Activated T-cell treated with anti-CD3 and anti-CD28 coated beads, Interleukin-2, amount 50 U/mL, for 72 hours (primary cell): Measurements from ENCODE around the gene TMEM184A. TPM values are rescaled to one million over a fixed set of nuclear protein-coding genes. Genes with fewer than 3 reads are reported as not detected.

Experiments
- ATAC-seq, 2 donors: fragments of 150-1000 bp; cut with Tn5 transposase; replicated peaks in 1 of 2; 2 replicates each; pipeline ENCODE4 v1.10.0; 2021; ENCODE audit warnings: moderate library complexity in 2 of 2, mild to moderate bottlenecking in 1 of 2
- DNase-seq, 2 donors: peaks; one replicate each; pipeline ENCODE4 v3.0.0; 2021 to 2022; ENCODE audit warnings: mixed read lengths in 1 of 2
- H3K27ac Mint-ChIP-seq: one replicate; pipeline ENCODE4 v1.8.0; 2022; ENCODE audit warnings: mild to moderate bottlenecking, moderate library complexity, mixed read lengths
- H3K27me3 Mint-ChIP-seq: one replicate; pipeline ENCODE4 v1.8.0; 2022; ENCODE audit warnings: low read depth, mixed read lengths
- H3K36me3 Mint-ChIP-seq, 2 donors: one replicate each; pipeline ENCODE4 v1.8.0; 2022; ENCODE audit warnings: mixed read lengths in 2 of 2, mild to moderate bottlenecking in 1 of 2; ENCODE audit not compliant: insufficient read depth in 2 of 2
- H3K4me1 Mint-ChIP-seq: one replicate; pipeline ENCODE4 v1.8.0; 2022; ENCODE audit warnings: low read depth, mixed read lengths
- H3K4me3 Mint-ChIP-seq, 2 donors: one replicate each; pipeline ENCODE4 v1.8.0; 2022; ENCODE audit warnings: mild to moderate bottlenecking in 2 of 2, mixed read lengths in 2 of 2, moderate library complexity in 2 of 2
- H3K9me3 Mint-ChIP-seq, 2 donors: one replicate each; pipeline ENCODE4 v1.8.0; 2022; ENCODE audit warnings: mixed read lengths in 2 of 2
- total RNA-seq, 2 donors: library from RNA; stranded (reverse); gene quantifications; one replicate each; pipeline ENCODE4 v1.2.3, GENCODE V29; 2022

The TMEM184A gene
- total RNA-seq, 2 donors from 2014 or later: 0.10 TPM; not detected in 1

DNA sequence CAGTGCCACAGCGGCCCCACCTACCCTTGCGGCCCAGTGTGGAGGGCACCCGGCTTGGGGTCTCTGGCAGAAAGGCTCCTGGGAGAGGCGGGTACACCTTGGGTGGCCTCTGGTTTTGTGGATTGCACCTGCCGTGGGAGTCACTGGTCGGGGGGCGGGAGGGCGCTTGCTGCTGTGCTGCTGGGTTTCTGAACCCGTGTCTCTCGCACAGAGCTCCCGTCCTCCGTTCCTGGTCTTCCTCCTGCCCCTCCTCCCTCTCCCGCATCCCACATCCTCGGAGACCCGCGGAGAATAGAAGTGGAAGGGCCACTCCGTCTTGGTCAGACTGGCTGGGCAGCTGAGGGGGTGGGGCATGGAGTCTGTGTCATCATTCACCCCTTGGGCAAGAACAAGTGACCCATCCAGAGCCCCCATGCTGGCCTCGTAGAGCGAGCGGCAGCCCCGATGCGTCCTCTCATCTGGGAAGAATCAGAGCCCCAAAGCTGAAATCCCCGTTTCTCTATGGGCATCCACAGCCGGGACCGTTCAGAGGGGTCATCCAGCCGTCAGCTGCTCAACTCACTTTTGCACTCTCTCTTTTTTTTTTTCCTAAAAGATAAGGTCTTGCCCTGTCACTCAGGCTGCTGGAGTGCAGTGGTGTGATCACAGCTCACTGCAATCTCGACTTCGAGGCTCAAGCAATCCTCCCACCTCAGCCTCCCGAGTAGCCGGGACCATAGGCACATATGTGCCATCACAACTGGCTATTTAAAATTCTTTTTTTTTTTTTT is 21.5 kb downstream of the TMEM184A start:
- Mint-ChIP-seq H3K4me1 (peaks cover 25% of the 10 kb centered on the region), H3K27ac (no peak overlapping the region), H3K27me3 (no peaks in the 10 kb centered on the region), H3K9me3 (no peaks in the 10 kb centered on the region), H3K36me3 (no peaks in the 10 kb centered on the region), H3K4me3 (peak overlapping the region; percentile 47 to 89)
- no peak for DNase-seq
- no peak for ATAC-seq

DNA sequence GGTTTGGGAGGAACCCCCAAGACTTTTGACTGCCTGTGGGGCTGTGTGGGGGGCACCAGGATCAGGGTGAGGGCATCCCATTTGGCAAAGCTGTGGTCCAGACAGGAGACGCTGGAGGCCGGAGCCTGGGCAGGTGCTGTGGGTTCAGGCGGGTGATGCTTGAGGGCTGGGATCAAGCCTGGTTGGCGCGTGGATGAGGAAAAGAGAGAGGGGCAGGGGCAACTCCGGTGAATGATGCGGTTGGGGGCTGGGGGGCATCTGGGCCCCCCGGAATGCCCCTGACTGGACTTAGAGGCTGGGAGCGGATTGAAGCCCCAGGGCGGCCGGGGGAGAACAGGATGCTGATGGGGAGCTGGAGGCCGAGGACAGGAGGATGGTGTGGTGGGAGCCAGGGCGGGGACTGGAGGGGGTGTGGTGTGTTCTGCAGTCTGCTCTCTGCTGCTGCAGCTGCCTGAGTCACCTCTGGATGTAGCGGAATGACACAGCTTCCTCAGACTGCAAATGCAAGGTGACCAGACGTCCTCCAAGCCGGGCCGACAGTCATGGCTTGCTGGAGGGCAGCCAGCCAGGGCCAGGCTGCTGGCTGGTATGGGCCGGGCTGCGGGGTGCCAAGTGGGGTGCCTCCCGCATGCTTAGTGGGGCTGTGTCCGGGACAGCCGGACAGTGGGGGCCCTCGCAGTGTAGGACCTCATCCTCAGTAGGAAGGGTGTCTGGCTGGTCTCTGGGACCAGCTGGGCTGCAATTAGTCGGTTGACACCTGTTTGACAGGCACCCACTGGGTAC is 22.3 kb downstream of the TMEM184A start:
- Mint-ChIP-seq H3K36me3 (no peaks in the 10 kb centered on the region), H3K4me3 (peak overlapping the region; percentile 89 to 92), H3K27me3 (no peaks in the 10 kb centered on the region), H3K27ac (peak overlapping the region; percentile 91), H3K9me3 (no peaks in the 10 kb centered on the region), H3K4me1 (peaks cover 25% of the 10 kb centered on the region)
- ATAC-seq: peak; percentile 59 to 77
- peak; percentile 66 for DNase-seq

DNA sequence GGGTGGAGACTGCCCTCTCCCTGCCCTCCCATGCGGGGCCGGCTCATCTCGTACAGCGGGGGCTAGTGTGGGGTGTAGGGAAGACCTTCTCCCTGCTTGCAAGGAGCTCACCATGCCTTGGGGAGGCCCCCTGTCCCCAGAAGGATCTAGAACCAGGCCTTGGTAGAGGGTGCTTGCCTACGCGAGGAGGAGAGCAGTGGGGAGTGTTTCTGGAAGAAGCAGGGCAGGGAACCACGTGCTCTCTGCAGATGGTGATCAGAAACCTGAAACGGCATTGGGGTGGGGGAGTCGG is 22.8 kb downstream of the TMEM184A start:
- H3K27ac Mint-ChIP-seq: peak overlapping the region; percentile 91
- DNase-seq: no peak
- no peaks in the 10 kb centered on the region for H3K9me3 Mint-ChIP-seq
- H3K4me1 Mint-ChIP-seq: peaks cover 25% of the 10 kb centered on the region
- H3K27me3 Mint-ChIP-seq: no peaks in the 10 kb centered on the region
- peak overlapping the region; percentile 89 to 92 for H3K4me3 Mint-ChIP-seq
- no peak for ATAC-seq
- H3K36me3 Mint-ChIP-seq: no peaks in the 10 kb centered on the region

DNA sequence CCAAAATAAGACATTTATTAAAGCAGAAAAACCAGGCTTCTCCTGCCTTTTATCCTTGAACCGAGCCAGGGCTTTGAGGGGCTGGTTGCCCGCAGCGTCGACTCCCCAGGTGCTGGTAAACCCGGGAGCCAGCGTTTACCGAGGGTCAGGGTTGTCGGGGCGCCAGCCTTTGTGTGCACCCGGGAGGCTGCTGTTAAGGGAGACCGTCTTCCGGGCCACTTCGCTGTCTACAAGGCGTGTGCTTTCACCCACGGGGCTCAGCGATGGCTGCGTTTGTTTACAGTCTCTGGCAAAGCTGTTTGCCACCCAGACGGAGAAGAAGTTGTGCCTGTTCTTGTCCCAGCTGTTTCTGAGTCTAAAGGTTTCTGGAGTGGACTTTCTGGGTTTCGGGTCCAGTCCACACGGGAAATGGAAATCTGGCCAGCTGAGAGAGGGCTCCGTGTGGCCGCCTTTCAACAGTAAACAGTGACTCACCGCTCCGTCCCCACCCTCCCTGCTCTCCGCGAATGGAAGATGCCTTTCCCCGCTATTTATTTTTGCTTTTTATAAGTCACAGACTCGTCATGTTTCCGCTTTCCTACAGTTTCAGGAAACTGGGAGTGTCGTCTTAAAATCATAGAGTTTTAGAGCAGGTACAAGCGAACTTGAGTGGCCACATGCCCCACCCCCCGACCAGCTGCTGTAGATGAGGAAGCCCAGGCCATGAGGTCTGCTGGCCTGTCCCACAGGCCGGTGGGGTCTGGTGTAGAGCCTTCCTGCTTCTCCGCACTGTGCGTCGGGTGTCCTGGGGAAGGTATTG is 23.4 kb downstream of the TMEM184A start:
- Mint-ChIP-seq H3K27ac (peak overlapping the region; percentile 91), H3K4me3 (peak overlapping the region; percentile 89 to 92), H3K9me3 (no peaks in the 10 kb centered on the region), H3K36me3 (no peaks in the 10 kb centered on the region), H3K27me3 (no peaks in the 10 kb centered on the region), H3K4me1 (peaks cover 25% of the 10 kb centered on the region)
- peak; percentile 50 to 51 for ATAC-seq
- peak; percentile 54 to 56 for DNase-seq

DNA sequence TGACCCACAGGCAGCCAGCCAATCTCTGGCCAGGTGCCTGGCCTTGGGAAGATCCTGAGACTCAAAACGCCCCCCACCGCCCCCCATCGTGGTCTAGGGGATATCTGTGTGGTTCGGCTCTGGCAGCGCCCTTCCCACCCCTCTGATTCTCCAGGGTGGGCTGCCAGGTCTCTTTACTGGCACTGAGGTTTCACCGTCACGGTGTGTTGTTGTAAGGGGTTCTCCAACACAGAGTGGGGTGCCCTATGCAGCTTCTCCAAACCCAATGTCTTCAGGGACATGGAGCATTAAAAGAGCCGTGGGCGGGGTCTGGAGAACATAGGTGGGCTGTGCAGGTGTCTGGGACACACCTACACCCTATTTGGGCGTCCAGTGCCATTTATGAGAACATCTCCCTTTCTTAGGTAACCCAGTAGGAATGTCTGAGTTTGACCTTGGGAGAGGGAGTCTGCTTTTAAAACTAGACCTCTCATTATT is 24.0 kb downstream of the TMEM184A start:
- peaks cover under 1% of the 10 kb centered on the region for H3K27me3 Mint-ChIP-seq
- H3K4me3 Mint-ChIP-seq: peak overlapping the region; percentile 89 to 92
- DNase-seq (no peak), ATAC-seq (no peak)
- H3K9me3 Mint-ChIP-seq: no peaks in the 10 kb centered on the region
- H3K36me3 Mint-ChIP-seq: no peaks in the 10 kb centered on the region
- H3K27ac Mint-ChIP-seq: peak overlapping the region; percentile 91
- peaks cover 25% of the 10 kb centered on the region for H3K4me1 Mint-ChIP-seq

DNA sequence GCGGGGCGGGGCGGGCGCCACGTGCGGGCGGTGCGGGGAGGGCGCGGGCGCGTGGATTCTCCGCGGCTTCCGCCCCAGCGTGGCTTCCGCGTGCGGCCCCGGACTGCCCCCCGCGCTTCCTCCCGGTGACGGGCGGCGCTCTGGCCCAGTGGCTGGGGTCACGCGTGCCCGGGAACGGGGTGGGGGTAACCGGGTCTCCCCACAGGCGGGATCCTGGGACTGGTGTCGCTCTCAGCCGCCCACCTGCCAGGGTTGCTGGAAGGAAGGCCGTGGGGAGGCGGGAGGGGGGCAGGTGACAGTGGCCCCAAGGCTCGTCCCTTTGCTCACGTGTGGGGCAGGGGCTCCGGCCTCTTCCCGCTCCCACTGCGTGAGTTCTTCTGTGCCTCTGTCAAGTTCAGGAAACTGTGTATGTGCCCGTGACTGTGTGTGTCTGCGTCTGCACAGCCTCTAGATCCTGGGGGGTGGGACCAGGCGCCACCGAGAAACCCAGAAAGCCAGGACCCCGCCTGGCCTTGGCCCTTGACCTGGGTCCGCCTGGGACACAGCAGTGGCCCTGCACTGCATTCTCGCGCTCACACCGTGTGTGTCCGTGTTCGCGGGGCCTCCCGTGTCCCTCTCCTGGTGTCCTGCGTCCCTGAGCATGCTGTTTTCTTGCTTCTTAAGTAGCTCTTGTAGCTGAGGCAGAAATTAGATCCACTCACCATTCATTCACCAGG is 24.6 kb downstream of the TMEM184A start:
- Mint-ChIP-seq H3K9me3 (no peaks in the 10 kb centered on the region), H3K27me3 (peaks cover 6% of the 10 kb centered on the region), H3K36me3 (no peaks in the 10 kb centered on the region), H3K4me1 (peaks cover 25% of the 10 kb centered on the region), H3K27ac (peak overlapping the region; percentile 91), H3K4me3 (peak overlapping the region; percentile 89 to 92)
- DNase-seq (peak; percentile 35 to 51), ATAC-seq (peak; percentile 22 to 37)

DNA sequence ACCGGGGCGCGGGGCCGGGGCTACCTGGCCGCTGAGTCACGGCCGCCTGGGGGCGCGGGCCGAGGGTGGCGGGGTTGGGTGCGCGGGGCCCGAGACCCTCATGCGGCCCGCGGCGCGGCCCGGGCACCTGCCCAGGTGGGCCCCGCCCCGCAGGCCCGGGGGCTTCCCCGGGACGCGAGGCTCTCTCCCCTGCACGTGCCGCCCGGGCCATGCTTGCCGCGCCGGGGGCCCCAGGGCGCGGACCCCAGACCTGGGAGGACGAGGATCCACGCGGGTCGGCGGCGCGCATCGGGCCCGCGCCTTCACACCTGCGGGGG is 25.1 kb downstream of the TMEM184A start:
- Mint-ChIP-seq H3K27ac (no peak overlapping the region), H3K36me3 (no peaks in the 10 kb centered on the region), H3K9me3 (no peaks in the 10 kb centered on the region), H3K4me1 (peaks cover 25% of the 10 kb centered on the region), H3K4me3 (no peak overlapping the region), H3K27me3 (peaks cover 12% of the 10 kb centered on the region)
- ATAC-seq: peak; percentile 4
- no peak for DNase-seq

DNA sequence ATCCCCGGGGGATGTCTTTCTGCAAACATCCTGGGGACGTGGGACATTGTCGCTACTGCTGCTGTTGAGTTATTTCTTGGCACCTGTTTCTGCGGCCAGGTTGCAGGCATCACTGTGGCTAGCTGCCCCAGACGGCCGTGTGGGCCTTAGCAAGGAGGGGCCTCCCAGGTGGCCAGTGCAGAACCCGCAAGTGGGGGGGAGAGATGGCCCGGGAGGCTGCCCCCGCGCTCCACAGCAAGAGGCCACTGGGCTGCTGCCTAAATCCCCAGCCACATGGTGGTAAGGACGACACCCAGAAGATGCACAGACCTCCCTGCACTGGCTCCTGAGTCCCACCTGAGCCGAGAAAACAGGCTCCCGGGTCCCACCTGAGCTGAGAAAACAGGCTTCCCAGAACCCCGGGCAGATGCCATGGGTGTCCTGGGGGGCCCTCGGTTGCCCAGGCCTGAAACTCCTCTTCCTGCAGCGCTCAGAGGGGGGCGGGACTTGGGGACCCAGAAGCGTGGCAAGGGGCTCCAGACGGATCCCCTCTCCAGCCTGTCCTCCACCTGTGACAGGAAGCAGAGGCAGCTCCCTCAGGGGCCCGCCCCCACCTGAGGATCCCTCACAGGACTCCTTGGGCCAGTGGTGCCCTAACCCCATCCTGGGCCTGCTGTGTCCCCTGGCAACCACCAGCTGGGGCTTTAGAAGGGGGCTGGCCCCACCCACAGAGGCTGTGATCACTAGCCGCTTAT is 26.5 kb downstream of the TMEM184A start:
- Mint-ChIP-seq H3K27ac (no peak overlapping the region), H3K4me3 (peak overlapping the region in 1 of 2 donors; percentile 73), H3K36me3 (no peaks in the 10 kb centered on the region), H3K4me1 (peaks cover 25% of the 10 kb centered on the region), H3K27me3 (peaks cover 16% of the 10 kb centered on the region), H3K9me3 (no peaks in the 10 kb centered on the region)
- DNase-seq: no peak
- no peak for ATAC-seq

DNA sequence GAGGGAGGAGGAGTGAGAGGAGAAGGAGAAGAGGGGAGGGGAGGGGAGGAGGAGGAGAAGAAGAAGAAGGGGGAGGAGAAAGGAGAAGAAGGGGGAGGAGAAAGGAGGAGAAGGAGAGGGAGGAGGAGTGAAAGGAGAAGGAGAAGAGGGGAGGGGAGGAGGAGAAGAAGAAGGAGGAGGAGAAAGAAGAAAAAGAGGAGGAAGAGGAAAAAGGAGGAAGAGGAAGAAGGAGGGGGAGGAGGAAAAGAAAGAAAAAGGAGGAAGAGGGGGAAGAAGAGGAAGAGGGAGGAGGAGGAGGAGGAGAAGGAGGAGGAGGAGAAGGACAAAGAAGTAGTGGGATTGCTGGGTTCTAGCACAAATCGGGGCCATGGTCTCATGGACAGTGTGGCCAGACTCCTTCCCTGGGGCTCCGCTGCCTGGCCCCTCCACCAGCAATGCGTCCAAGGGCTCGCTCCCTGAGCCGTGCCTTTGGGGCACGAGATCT is 29.7 kb downstream of the TMEM184A start:
- ATAC-seq: no peak
- no peak for DNase-seq
- Mint-ChIP-seq H3K27me3 (peaks cover 16% of the 10 kb centered on the region), H3K27ac (no peak overlapping the region), H3K36me3 (no peaks in the 10 kb centered on the region), H3K4me3 (no peak overlapping the region), H3K9me3 (peaks cover 0 to under 1% of the 10 kb centered on the region in 2 donors), H3K4me1 (peaks cover 6% of the 10 kb centered on the region)

DNA sequence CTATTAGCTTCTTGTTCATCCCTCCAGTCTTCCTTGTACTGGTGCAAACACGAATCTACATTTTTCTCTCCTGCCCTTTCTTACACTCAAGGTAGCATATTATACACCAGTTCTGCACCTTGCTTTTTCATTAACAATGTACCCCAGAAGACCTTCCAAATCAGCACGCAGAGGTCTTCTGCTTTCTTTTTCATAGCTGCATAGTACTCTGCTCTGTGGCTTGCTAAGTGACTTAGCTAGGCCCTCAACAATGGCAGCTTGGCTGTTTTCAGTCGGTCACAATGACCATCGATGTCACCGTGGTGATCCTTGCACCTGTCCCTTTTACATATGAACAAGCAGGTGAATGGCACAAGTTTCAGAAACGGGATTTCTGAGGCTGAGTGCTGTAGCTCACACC is 30.6 kb downstream of the TMEM184A start:
- Mint-ChIP-seq H3K4me1 (peaks cover 9% of the 10 kb centered on the region), H3K27me3 (peaks cover 16% of the 10 kb centered on the region), H3K9me3 (peaks cover 0 to 1% of the 10 kb centered on the region in 2 donors), H3K27ac (no peak overlapping the region), H3K36me3 (no peaks in the 10 kb centered on the region), H3K4me3 (no peak overlapping the region)
- ATAC-seq (no peak), DNase-seq (no peak)

DNA sequence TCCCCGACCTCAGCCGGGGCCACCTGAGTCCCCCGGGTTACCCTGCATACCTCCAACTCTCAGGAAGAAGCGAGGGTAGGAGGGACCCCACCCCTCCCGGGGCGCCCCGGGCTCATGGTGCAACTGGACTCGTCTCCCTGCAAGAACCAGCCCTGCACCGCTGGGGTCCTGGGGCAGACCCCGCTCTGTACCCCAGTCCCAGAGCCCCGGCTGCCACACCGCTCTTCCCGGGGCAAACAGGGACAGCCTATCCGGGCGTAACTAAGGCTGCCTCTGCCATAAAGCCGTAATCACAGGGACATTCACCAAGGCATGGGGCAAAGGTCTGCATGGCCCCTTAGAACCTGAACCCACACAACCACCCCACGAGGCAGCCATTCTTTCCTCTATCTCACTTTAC is 32.2 kb downstream of the TMEM184A start:
- Mint-ChIP-seq H3K36me3 (peaks cover 4 to 5% of the 10 kb centered on the region in 2 donors), H3K27me3 (peaks cover 16% of the 10 kb centered on the region), H3K9me3 (peaks cover 5% of the 10 kb centered on the region in 2 donors), H3K4me3 (no peak overlapping the region), H3K4me1 (peaks cover 9% of the 10 kb centered on the region), H3K27ac (no peak overlapping the region)
- no peak for DNase-seq
- no peak for ATAC-seq

DNA sequence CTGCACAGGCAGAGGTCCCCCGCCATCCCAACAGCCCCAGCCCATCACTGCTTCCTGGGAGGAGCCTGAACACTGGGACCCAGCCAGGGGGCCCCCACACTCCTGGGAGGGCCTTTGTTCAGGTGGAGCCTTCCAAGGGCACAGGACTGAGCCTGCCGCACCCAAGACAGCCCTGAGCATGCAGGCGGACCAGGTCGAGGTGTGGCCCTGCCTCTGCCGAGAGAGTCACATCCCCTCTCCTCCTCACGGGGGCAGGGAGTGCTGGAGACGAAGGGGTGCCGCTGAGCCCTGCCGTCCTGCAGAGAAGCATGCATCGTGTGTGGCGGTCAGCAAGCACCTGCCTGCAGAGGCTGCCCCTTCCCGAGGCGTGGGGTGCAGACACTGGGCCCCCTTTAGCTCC is 32.8 kb downstream of the TMEM184A start:
- Mint-ChIP-seq H3K4me1 (peaks cover 9% of the 10 kb centered on the region), H3K27ac (no peak overlapping the region), H3K9me3 (peaks cover 5% of the 10 kb centered on the region in 2 donors), H3K36me3 (peaks cover 4 to 5% of the 10 kb centered on the region in 2 donors), H3K4me3 (no peak overlapping the region), H3K27me3 (peaks cover 16% of the 10 kb centered on the region)
- DNase-seq: no peak
- no peak for ATAC-seq
